Measurements from ENCODE around the gene DENND2C. TPM values are rescaled to one million over a fixed set of nuclear protein-coding genes. Genes with fewer than 3 reads are reported as not detected.

DENND2C gene, protein sequence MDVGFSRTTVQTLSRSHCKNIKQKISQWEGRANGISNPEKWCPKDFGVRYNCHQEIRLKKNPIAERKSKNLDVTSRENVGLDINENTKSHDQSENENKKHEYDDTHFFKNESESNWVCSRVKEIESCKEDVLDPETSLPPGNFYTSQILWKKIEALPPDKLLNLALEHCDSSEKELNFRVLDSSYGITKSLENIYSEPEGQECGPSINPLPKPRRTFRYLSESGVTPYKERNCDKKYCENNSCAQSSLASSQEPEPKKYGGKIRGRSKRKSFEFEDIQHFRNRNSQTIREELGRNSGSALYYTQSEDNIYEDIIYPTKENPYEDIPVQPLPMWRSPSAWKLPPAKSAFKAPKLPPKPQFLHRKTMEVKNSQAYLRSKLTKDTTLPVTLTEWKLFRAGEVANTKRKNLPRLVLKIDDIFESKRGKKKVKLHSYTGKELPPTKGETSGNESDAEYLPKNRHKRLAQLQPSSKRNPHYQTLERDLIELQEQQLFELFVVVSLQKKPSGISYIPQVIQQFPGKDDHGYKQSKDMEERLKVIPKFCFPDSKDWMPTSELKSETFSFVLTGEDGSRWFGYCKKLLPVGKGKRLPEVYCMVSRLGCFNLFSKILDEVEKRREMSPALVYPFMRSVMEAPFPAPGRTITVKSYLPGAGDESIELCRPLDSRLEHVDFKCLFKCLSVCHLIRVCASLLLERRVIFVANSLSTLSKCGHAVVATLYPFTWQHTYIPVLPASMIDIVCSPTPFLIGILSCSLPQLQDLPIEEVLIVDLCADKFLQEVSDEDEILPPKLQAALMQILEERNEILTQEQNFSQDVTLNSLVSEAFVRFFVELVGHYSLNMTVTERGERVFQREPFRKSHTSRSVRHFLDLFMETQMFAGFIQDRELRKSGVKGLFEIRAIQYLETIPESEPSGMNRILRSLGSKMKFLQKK
- total RNA-seq, result under 1 TPM; 0.31 to 0.47 TPM

DNA sequence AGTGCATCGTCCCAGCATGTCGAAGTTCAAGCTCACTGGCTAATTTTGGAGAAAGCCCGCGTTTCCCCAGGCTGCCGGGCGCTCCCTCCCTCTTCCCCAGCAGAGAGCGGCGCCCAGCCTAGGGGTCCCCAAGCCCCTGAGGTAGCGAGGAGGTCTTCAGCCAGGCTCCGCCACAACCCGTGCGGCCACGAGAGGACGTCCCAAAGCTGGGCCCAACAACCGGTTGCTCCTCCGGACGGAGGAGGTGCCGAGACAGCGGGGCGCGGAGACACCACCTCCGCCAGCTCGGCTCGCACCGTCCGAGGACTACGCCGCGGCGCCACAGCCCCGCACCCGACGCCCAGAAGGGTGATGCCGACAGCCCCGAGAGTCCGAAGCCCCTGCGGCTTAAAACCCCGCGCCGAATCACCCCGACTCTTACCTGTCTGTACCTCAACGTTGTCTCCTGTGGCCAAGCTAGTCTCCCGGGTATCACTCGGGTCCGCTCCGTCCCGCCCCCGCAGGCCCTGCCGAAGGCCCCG, at the start of gene DENND2C:
Gene DENND2C (minus strand): TSS at position 488 of the 521 bp plus-strand sequence. CDS start 44,065 bp downstream, outside the sequence.
- H3K27me3 Mint-ChIP-seq (ENCODE audit: low read depth), result peaks cover 1% of the 10 kb centered on the region
- H3K27ac Mint-ChIP-seq, result no peak within 1 kb of the TSS
- no peaks in the 10 kb centered on the region for H3K9me3 Mint-ChIP-seq

DNA sequence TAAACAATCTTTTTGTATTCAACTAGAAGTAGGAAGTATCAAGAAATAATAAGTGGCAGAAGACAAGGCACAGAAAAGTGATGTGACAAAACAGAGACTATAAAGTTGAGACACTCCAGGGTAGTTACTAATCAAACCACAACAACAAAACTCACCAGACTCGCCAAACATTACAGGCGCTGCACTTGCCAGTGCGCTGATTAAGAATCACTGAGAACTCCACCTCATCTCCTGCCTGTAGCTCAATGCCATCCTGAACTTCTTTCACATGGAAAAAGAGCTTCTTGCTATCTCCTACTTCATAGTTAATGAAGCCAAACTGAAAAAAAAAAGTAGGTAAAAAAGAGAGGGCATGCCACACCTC, 49.6 kb upstream of the DENND2C start:
- no peak for DNase-seq
- CTCF ChIA-PET, result no interaction called here
- Mint-ChIP-seq H3K27me3 (ENCODE audit: low read depth) (no peaks in the 10 kb centered on the region), H3K9me3 (no peaks in the 10 kb centered on the region), H3K4me3 (no peak overlapping the region), H3K36me3 (ENCODE audit: low read depth) (peaks cover 45% of the 10 kb centered on the region), H3K4me1 (ENCODE audit: low read depth) (peaks cover 23% of the 10 kb centered on the region), H3K27ac (peak overlapping the region; percentile 64)
- intact Hi-C loops (cut with micrococcal nuclease), result no loop called here

More for the DNA sequence above, at the start of gene DENND2C:
- H3K4me3 Mint-ChIP-seq, result peak within 1 kb of the TSS; percentile 87
- intact Hi-C loops (cut with micrococcal nuclease), result loop anchor here (1.0 to 10.0 kb wide), 8 partner anchors 47 to 692 kb away; partner anchors contain the start of genes BCAS2, CSDE1, NRAS and OLFML3
- peaks cover 4% of the 10 kb centered on the region for H3K4me1 Mint-ChIP-seq (ENCODE audit: low read depth)
- no peaks in the 10 kb centered on the region for H3K36me3 Mint-ChIP-seq (ENCODE audit: low read depth)
- DNase-seq, result no peak
- CTCF ChIA-PET, result interaction anchor here (0.8 to 4.4 kb wide), 3 partner anchors 11 to 322 kb away, joined by 3 to 31 read pairs (median 5); no protein-coding TSS in a partner anchor

DNA sequence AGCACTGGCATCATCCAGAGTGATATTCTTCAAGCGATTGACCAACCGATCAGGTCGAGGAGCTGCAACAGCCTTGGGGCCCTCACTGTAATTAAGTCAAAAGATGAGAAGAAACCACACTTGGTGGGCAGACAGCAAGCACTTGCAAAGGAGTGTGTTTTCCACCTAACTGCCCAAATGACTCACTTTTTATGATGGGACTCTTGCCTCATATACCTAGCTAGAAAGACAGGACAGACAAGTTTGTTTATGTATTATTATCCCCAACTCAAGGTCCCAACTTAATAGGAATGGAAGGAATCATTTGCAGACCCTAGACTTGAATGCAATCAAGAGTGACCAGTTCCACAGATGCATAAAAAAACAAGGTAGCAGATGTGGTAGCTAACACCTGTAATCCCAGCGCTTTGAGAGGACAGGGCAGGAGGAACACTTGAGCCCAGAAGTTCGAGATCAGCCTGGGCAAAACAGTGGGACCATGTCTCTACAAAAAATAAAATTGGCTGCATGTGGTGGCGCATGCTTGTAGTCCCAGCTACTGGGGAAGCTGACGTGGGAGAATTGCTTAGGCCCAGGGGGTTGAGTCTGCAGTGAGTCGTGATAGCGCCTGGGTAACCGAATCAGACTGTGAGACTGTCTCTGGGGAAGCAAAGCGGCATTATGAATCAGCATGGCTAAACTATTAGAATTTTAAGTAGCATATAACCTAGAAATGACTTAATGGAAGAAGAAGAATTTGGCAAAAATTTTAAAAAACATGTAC, 49.0 kb upstream of the DENND2C start:
- CTCF ChIA-PET, result no interaction called here
- Mint-ChIP-seq H3K36me3 (ENCODE audit: low read depth) (peaks cover 41% of the 10 kb centered on the region), H3K27me3 (ENCODE audit: low read depth) (no peaks in the 10 kb centered on the region), H3K27ac (peak overlapping the region; percentile 64), H3K4me3 (no peak overlapping the region), H3K9me3 (no peaks in the 10 kb centered on the region), H3K4me1 (ENCODE audit: low read depth) (peaks cover 26% of the 10 kb centered on the region)
- DNase-seq, result peak; percentile 11
- intact Hi-C loops (cut with micrococcal nuclease), result no loop called here

DNA sequence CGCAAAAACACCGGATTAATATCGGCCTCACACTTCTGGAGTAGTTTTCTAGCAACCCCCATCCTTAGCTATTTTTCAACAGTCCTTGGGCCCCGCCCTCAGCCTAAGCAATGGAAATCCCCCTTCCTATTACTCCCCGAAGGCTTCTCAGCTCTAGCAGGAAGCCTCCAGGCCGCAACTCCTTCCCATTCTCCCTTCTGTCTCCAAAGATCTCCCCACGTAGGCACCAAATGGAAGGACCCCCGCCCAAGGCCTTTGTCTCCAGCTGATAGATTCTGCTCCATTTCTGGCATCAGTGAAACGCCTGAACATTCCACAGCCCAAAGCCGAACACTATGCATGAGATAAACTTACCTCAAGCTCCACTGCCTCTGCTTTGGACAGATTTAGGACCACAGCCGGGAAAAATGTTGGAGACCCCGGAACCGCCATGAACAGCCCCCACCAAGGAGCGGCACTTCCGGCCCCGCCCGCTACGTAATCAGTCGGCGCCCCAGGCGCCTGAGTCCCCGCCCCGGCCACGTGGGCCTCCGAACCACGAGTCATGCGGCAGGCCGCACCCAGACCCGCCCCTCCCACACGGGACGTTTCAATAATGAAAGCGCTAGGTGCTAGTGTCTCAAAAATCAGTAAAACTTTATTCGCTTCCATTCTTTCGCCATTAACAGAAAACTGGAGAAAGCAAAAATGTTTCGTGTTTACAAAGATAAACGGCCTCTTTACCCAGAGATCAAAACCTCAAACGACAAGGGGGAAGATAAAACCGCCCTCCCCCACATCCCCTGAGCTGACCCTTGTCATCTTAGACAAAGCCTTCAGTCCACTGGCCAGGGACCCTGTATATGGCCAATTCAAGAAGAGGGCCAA, 46.7 kb upstream of the DENND2C start, which contains the start of gene NRAS:
Gene NRAS (minus strand): TSS at position 468 of the 867 bp plus-strand sequence. CDS start 611 bp downstream, outside the sequence.
- peak; percentile 96 for DNase-seq
- CTCF ChIA-PET, result interaction anchor here (1.2 to 1.7 kb wide), 2 partner anchors 44 to 370 kb away, joined by 3 to 7 read pairs; no protein-coding TSS in a partner anchor
- Mint-ChIP-seq H3K36me3 (ENCODE audit: low read depth) (peaks cover 36% of the 10 kb centered on the region), H3K9me3 (no peaks in the 10 kb centered on the region), H3K4me1 (ENCODE audit: low read depth) (peaks cover 27% of the 10 kb centered on the region), H3K27ac (peak within 1 kb of the TSS; percentile 99), H3K27me3 (ENCODE audit: low read depth) (no peaks in the 10 kb centered on the region), H3K4me3 (peak within 1 kb of the TSS; percentile 98)
- intact Hi-C loops (cut with micrococcal nuclease), result loop anchor here (1.0 kb wide), 7 partner anchors 30 to 370 kb away; partner anchors contain the start of genes BCAS2, CSDE1, DENND2C and SIKE1

DNA sequence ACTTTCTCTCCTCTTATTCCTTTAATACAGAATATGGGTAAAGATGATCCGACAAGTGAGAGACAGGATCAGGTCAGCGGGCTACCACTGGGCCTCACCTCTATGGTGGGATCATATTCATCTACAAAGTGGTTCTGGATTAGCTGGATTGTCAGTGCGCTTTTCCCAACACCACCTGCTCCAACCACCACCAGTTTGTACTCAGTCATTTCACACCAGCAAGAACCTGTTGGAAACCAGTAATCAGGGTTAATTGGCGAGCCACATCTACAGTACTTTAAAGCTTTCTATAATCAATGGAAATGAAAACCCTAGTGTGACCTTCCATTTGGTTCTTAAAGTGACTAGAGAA, 46.1 kb upstream of the DENND2C start:
- intact Hi-C loops (cut with micrococcal nuclease), result loop anchor here (1.0 kb wide), 7 partner anchors 30 to 370 kb away; partner anchors contain the start of genes BCAS2, CSDE1, DENND2C and SIKE1
- CTCF ChIA-PET, result interaction anchor here (1.0 to 1.7 kb wide), 3 partner anchors 44 to 369 kb away, joined by 3 to 7 read pairs (median 4); no protein-coding TSS in a partner anchor
- Mint-ChIP-seq H3K4me3 (peak overlapping the region; percentile 98), H3K27ac (peak overlapping the region; percentile 99), H3K4me1 (ENCODE audit: low read depth) (peaks cover 27% of the 10 kb centered on the region), H3K27me3 (ENCODE audit: low read depth) (no peaks in the 10 kb centered on the region), H3K36me3 (ENCODE audit: low read depth) (peaks cover 32% of the 10 kb centered on the region), H3K9me3 (no peaks in the 10 kb centered on the region)
- peak; percentile 8 for DNase-seq

DNA sequence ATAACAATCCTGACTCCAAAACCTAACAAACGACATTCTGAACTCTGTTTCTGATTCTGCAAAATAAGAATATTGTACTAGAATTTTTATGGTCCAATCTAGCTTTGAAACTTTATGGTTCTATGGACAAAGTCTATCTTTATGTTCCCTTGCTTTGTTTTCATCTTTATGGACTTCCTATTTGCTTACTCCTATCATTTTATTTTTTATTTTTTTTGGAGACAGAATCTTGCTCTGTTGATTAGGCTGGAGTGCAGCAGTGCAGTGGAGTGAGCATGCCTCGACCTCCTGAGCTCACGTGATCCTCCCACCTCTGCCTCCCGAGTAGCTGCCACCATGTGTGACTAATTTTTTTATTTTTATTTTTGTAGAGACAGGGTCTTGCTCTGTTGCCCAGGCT, 43.1 kb upstream of the DENND2C start:
- CTCF ChIA-PET, result interaction anchor here (1.1 kb wide), 1 partner anchor 366 kb away, joined by 4 read pairs; no protein-coding TSS in a partner anchor
- Mint-ChIP-seq H3K27ac (no peak overlapping the region), H3K27me3 (ENCODE audit: low read depth) (no peaks in the 10 kb centered on the region), H3K4me3 (no peak overlapping the region), H3K4me1 (ENCODE audit: low read depth) (peaks cover 13% of the 10 kb centered on the region), H3K9me3 (no peaks in the 10 kb centered on the region), H3K36me3 (ENCODE audit: low read depth) (peaks cover 28% of the 10 kb centered on the region)
- DNase-seq, result no peak
- intact Hi-C loops (cut with micrococcal nuclease), result no loop called here

DNA sequence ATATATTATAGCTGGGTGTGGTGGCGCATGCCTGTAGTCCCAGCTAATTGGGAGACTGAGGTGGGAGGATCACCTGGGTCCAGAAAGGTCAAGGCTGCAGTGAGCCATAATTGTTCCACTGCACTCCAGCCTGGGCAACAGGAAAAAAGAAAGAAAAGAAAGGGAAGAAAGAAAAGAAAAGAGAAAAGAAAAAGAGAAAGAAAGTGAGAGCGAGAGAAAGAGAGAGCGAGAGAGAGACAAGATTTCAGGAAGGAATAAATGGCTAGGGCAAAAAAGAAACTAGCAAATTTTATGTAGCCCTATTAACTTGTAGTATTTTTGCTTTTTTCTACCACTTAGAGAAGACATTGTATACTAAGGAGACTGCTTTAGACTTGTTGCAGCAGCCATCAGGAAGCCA, 40.5 kb upstream of the DENND2C start:
- Mint-ChIP-seq H3K4me1 (ENCODE audit: low read depth) (peaks cover 7% of the 10 kb centered on the region), H3K27ac (no peak overlapping the region), H3K9me3 (no peaks in the 10 kb centered on the region), H3K4me3 (no peak overlapping the region), H3K36me3 (ENCODE audit: low read depth) (peaks cover 29% of the 10 kb centered on the region), H3K27me3 (ENCODE audit: low read depth) (no peaks in the 10 kb centered on the region)
- CTCF ChIA-PET, result no interaction called here
- no peak for DNase-seq
- intact Hi-C loops (cut with micrococcal nuclease), result no loop called here

DNA sequence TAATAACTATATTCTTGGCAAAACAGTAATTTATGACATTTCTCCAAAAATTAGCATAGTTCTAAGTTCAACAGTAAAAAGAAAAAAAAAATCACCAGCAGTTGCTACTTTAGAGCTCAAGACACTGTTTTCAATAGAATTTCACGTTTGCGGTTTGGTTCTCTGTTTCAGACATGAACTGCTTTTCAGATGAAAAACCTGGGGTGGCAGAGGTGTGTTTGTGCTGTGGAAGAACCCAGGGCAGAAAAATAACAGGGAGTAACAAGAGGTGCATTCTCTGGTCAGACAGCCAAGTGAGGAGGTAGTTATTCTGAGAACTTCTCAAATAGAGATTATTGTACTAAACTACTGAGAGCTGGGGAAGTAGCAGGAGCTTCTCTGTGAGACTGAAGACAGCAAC, 37.8 kb upstream of the DENND2C start:
- Mint-ChIP-seq H3K4me1 (ENCODE audit: low read depth) (peaks cover 1% of the 10 kb centered on the region), H3K4me3 (no peak overlapping the region), H3K9me3 (no peaks in the 10 kb centered on the region), H3K27me3 (ENCODE audit: low read depth) (no peaks in the 10 kb centered on the region), H3K27ac (no peak overlapping the region), H3K36me3 (ENCODE audit: low read depth) (peaks cover 28% of the 10 kb centered on the region)
- DNase-seq, result no peak
- intact Hi-C loops (cut with micrococcal nuclease), result no loop called here
- CTCF ChIA-PET, result no interaction called here

DNA sequence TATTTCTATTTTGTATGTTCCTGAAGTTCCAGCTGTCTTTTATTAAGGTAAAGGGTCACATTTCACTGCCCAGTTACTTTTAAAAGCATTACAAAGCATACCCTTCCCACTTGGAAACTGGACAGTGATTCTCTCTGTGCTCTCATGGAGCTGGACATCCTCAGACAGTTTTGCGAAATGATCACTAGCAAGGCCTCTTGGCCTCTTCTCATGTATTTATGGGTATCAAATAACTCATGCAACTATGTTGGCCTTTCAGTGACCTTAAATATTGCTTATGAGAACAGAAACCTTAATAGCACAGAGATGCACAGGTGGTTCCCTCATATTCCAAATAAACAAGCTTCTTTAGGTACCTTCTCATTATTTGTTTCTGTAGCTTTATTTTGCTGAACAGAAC, 33.4 kb upstream of the DENND2C start:
- H3K27ac Mint-ChIP-seq, result no peak overlapping the region
- H3K36me3 Mint-ChIP-seq (ENCODE audit: low read depth), result peaks cover 14% of the 10 kb centered on the region
- peaks cover 1% of the 10 kb centered on the region for H3K4me1 Mint-ChIP-seq (ENCODE audit: low read depth)
- CTCF ChIA-PET, result no interaction called here
- H3K4me3 Mint-ChIP-seq, result no peak overlapping the region
- H3K27me3 Mint-ChIP-seq (ENCODE audit: low read depth), result no peaks in the 10 kb centered on the region
- no peak for DNase-seq
- intact Hi-C loops (cut with micrococcal nuclease), result no loop called here
- H3K9me3 Mint-ChIP-seq, result no peaks in the 10 kb centered on the region

DNA sequence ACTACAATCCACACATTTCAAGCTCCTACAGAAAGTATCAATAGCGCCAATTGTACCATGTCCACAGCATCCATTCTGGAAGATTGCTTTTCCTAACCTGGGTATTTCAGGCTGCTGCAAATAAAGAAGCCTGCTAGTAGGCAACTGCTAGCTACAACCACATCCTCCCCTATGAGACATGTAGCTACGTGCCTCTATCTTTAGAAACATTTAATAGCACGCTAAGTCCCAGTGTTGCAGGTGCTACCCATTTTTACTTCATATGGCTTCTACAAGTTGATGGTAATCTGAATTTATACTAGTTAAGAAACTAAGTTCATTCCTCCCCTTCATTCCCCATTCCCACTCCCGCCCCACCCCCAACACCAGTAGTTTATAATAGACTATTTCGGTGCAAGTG, 32.9 kb upstream of the DENND2C start:
- H3K36me3 Mint-ChIP-seq (ENCODE audit: low read depth), result peaks cover 12% of the 10 kb centered on the region
- no peaks in the 10 kb centered on the region for H3K9me3 Mint-ChIP-seq

DNA sequence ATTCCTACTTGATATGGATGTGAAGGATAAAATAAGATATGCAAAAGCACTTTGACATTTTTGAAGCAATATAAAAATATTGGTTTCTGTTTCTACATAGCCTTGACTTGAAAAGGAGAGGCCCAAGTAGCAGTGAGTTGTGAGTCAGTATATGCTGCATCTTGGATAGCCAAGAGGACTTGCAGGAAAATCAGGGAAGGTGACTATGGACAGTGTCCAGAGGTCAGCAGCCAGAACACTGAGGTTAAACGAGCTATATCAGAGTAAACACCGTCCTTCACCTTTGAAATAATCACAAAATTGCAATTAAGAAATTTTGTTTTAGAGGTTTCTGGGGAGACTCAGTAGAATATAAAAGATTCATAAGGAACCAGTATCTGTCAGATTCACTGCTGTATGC, 32.1 kb upstream of the DENND2C start:
- CTCF ChIA-PET, result no interaction called here
- Mint-ChIP-seq H3K27me3 (ENCODE audit: low read depth) (no peaks in the 10 kb centered on the region), H3K27ac (no peak overlapping the region), H3K4me1 (ENCODE audit: low read depth) (no peaks in the 10 kb centered on the region), H3K4me3 (no peak overlapping the region), H3K36me3 (ENCODE audit: low read depth) (peaks cover 5% of the 10 kb centered on the region), H3K9me3 (no peaks in the 10 kb centered on the region)
- no peak for DNase-seq
- intact Hi-C loops (cut with micrococcal nuclease), result no loop called here

More for the DNA sequence above, 32.9 kb upstream of the DENND2C start:
- H3K4me1 Mint-ChIP-seq (ENCODE audit: low read depth), result peaks cover 1% of the 10 kb centered on the region
- CTCF ChIA-PET, result no interaction called here
- DNase-seq, result no peak
- no peak overlapping the region for H3K4me3 Mint-ChIP-seq
- H3K27ac Mint-ChIP-seq, result no peak overlapping the region
- no peaks in the 10 kb centered on the region for H3K27me3 Mint-ChIP-seq (ENCODE audit: low read depth)
- intact Hi-C loops (cut with micrococcal nuclease), result no loop called here
